Retina (tissue), 1 donor: ENCODE measurements around the gene PYGO1.
"Not testable (repeated sequence)": the region's sequence is repeated elsewhere in the genome, so short reads cannot be mapped to it uniquely, and the experiment has no call there.

Experiments
- DNase-seq: peaks from one replicate; pipeline ENCODE4 v3.0.0-alpha.2; 2016

PYGO1 gene

DNA sequence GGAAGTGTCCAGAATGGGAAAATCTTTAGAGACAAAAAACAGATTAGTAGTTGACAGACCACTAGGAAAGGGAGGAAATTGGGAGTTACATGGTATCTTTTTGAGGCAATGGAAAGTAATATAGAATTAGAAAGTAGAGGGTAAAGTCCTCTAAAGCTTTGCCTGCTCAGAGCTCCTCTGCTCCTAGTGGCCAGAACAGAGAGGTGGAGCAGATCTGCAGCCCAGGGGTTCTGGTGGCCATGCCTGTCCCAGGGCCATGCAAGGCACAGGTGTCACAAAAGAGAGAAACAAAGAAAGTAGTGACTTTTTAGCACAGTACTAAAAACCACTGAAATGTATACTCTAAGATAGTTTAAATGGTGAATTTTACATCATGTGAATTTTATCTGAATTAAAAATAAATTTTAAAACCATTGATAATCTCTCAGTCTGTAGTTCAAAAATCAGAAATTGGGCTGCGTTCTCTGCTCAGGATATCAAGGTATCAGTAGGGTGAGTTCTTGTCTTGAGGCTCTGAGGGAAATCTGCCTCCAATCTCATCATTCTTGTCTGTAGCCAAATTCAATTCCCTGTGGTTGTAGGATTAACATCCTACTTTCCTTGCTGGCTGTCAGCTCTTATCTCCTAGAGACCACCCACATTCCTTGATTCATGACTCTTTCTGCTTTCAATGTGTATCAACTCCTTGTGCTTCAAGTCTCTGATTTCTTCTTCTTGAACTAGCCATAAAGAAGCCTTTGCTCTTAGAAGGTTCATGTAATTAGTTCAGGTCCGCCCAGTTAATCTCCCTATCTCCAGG is 23.6 kb downstream of the PYGO1 start:
- DNase-seq, result no peak

GRCh38 chr15:55562601-55563000 is 25.5 kb downstream of the PYGO1 start:
- no peak for DNase-seq

DNA sequence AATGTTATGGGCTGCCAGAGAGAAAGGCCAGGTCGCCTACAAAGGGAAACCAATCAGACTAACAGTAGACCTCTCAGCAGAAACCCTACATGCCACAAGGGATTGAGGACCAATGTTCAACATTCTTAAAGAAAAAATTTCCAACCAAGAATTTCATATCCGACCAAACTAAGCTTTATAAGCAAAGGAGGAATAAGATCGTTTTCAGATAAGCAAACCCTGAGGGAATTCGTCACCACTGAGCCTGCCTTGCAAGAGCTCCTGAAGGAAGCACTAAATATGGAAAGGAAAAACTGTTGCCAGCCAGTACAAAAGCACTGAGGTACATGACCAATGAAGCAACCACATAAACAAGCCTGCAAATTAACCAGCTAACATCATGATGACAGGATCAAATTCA is 33.1 kb downstream of the PYGO1 start:
- no peak for DNase-seq

DNA sequence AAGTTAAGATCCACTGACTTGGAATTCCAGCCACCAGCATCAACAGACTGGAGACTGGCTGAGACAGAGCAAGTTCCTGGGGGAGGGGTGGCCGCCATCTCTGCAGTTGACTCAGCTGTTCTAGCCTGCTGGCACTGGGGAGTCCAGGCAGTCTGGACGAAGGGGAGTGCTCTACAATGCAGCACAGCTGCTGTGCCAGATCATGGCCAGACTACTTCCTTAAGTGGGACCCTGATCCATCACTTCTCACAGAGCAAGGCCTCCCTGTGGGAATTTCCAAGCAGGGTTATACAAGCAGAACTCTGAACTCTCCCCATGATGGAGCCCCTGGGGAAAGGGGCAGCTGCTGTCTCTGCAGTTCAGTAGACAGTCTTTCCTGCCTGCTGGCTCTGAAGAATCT is 35.2 kb downstream of the PYGO1 start:
- DNase-seq, result peak; percentile 25

GRCh38 chr15:55552451-55552850 is 35.7 kb downstream of the PYGO1 start:
- DNase-seq, result no peak

DNA sequence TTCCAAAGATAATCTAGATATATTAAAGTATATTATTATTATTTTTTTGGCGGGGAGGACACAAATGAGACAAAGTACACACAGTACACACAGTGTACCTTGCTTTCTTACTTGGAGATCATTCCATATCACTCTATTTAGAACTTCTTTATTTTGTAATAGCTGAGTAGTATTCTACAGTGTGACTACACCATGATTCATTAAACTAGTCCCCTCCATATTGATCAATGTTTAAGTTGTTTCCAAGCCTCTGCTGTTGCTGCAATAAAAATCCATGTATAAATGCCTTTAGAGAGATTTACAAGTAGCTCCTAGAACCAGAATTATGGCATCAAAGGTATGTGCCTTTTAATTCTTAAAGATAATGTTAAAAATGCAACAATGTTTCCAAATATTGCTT is 38.8 kb downstream of the PYGO1 start:
- DNase-seq, result no peak

DNA sequence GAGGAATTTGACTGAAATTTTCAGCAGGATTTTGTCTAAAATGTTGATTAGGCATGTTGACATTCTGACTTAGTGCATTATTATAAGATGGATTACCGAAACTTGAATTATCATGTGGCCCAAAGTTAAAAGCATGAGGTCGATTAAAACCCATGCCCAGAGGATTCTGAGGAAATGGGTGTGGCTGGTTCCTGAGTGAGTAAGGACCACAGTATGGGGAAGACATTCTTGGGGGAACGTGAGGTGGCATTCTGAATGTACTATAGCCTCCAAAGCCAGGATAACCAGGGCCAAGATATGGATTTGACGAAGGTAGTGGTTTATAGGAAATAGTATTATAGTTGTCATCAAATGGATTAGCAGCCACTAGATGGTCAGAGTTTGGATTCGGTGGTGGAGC is 41.4 kb downstream of the PYGO1 start:
- DNase-seq, result no peak

GRCh38 chr15:55535436-55535835 is 52.7 kb downstream of the PYGO1 start:
- DNase-seq, result no peak

DNA sequence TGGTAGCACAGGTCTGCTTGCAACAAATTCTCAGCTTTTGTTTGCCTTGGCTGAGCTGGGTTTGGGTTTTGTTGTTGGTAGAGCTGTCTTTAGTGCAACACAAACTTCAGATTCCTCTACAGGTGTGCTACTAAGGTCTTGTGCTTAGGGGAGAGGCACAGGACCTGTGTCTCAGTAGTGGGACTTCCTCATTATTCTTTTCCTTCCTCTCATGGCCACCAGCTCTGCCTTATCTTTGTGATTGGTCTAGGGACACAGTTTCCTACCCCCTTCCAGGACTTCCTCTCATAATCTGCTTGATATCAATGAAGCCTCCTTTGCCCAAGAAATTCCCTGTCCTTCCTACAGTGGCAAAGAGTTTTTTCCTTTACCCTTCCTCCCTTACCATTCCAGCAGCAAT is 55.2 kb downstream of the PYGO1 start:
- DNase-seq, result no peak

DNA sequence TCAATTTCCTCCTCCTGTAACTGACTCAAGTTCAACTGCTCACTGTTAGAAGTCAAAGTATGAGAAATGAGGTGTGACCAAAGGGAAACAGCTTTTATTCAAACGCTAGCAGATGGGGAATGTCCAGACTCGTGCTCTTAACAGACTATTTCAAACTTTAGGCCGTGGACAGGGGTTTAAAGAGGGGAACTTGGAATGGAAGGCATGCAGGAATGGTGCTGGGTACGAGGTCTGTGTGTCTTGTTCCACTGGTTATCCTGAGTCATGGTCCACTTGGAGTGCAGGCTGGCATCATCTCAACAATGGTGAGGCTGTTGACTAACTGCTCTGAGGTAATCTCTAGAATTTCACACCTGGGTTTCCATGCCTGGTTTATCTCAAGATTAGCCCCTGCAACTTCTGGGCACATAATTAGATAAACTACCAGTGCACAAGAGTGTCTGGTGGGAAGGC is 57.3 kb downstream of the PYGO1 start:
- no peak for DNase-seq

GRCh38 chr15:55528812-55529211 is 59.3 kb downstream of the PYGO1 start:
- no peak for DNase-seq

GRCh38 chr15:55527150-55527549 is 61.0 kb downstream of the PYGO1 start:
- no peak for DNase-seq

DNA sequence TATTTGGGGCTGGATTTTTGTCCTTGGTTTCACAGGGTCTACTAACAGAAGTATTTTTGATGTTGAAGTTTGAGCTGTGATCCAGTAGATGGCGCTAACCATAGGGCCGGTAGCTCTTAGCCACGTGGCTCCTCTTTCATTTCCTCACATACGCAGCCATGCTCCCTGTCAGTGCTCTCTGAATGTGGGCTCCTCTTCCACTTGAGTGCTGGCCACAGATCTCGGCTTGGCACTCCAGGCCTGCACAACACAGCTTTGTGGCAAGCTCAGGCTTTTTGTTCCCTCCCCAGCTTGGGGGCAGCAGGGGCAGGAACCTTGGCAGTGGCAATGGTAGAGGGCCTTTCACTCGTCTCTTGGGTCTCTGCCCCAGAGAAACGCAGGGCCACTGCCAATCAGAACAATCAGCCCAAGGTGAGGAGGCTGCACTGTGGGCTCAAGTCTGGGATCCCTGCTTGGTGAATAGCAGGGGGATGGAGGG is 61.5 kb downstream of the PYGO1 start:
- DNase-seq, result peak; percentile 23

DNA sequence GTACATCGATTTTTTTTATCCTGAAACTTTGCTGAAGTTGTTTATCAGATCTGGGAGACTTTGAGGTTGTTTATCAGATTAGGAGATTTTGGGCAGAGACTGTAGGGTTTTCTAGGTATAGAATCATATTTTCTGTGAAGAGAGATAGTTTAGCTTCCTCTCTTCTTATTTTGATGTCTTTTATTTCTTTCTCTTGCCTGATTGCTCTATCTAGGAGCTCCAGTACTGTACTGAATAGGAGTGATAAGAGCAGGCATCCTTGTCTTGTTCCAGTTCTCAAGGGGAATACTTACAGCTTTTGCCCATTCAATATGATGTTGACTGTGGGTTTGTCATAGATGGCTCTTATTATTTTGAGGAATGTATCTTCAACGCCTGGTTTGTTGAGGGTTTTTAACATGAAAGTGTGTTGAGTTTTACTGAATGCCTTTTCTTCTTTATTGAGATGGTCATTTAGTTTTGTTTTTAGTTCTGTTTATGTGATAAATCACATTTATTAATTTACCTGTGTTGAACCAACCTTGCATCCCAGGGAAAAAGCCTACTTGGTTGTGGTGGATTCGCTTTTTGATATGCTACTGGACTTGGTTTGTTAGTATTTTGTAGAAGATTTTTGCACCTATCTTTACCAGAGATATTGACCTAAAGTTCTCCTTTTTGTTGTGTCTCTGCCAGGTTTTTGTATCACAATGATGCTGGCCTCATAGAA is 65.2 kb downstream of the PYGO1 start:
- no peak for DNase-seq

DNA sequence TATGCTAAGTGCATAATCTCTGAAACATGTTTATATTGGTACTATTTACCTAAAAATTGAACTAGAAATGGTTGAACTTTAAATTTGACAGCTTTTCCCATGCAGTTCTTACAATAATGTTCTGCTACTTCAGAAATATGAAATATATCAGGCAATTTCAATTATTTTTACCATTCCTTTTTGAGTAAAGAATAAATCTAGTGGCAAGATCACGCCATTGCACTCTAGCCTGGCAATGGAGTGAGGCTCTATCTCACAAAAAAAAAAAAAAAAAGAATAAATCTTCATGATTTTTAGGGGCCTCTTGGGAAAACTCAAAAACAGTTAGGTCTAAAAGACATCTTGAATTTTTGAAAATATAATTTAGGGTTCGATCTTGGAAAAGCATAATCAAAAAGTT is 69.5 kb downstream of the PYGO1 start:
- no peak for DNase-seq

- no peak for DNase-seq
These were observed 70.1 kb downstream of the PYGO1 start for GRCh38 chr15:55518009-55518408.

DNA sequence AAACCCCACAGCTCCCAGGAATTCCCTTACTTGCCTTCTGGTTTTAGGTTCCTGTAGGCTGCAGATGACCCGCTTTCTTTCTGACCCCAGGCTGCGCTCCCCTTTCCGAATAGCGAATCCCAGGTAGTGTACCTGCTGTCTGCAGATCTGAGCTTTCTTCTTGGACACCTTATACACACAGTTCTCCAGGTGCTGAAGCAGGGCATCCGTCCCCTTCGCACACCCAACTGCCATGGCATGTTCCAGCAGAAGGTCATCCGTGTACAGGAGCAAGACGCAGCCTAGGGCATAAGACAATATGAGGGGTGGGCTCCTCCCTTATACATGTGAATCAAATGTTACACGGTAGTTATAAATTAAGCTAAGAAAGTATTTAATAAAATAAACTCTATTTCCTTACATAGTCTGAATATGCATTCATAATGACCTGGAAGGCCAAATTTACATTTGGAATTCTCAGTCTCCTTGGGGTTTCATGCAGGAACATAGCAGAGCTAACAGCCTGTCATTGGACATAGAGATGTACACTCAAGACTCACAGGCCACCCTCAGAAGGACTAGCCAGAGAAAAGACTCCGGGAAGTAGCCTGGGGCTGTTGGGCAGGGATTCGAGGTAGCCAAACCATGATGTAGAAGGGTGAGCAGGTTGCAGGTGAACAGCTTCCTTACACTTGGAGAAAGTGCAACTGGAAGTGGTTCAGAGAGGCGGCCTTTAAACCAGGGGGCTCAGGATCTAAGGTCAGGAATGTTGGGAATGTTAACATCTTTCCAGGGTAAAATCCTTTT is 72.0 kb downstream of the PYGO1 start:
- DNase-seq, result no peak

- DNase-seq, result no peak
These were observed 72.7 kb downstream of the PYGO1 start for GRCh38 chr15:55515491-55515890.

- DNase-seq, result no peak
These were observed 73.7 kb downstream of the PYGO1 start for GRCh38 chr15:55514414-55514850.

DNA sequence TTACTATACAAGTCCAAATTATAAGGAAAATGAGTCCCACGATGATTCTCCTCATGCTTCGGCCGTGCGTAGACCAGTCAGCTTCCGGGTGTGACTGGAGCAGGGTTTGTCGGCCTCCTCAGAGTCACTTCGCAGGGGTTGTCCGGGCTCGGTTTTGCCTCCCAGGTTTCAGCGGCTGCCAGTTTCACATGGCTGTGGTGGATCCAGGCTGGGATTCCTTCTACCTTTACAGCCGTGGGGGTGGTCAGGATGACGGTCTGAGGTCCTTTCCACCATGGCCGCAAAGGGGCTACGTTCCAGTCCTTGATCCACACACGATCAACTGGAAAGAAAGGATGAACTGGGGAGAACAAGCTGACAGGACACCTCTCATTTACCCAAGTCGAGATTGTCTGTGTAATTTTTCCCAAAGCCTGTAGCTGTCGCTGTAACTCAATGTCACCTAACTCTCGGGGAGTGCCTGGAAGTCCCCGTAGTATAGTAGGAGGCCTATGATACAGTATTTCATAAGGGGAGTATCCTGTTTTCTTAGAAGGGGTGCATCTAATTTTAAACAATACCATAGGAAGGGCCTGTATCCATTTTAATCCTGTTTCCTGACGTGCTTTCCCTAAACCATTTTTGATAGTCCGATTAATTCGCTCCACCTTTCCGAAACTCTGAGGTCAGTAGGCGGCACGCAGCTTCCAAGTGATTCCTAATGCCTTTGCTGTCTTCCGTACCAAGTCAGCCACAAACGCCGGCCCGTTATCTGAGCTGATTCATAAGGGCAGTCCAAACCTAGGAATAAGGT is 74.3 kb downstream of the PYGO1 start:
- not testable (repeated sequence) for DNase-seq

GRCh38 chr15:55513152-55513551 is 75.0 kb downstream of the PYGO1 start:
- no peak for DNase-seq

- no peak for DNase-seq
These were observed 80.6 kb downstream of the PYGO1 start for GRCh38 chr15:55507567-55507966.

DNA sequence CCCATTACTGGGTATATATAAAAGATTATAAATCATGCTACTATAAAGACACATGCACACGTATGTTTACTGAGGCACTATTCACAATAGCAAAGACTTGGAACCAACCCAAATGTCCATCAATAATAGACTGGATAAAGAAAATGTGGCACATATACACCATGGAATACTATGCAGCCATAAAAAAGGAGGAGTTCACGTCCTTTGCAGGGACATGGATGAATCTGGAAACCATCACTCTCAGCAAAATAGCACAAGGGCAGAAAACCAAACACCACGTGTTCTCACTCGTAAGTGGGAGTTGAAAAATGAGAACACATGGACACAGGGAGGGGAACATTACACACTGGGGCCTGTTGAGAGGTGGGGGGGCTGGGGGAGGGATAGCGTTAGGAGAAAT is 82.7 kb downstream of the PYGO1 start:
- DNase-seq, result not testable (repeated sequence)
